Lower leg skin (tissue), 4 donors: Measurements from ENCODE around the gene SLC37A1. TPM values are rescaled to one million over a fixed set of nuclear protein-coding genes. Genes with fewer than 3 reads are reported as not detected.

Source experiments
- DNase-seq, 2 donors: peaks; one replicate each; pipeline ENCODE4 v3.0.0-alpha.2; 2019; ENCODE audit warnings: low spot score in 2 of 2
- H3K4me3 ChIP-seq: fragments of 200-600 bp; sonication (generic); 2 replicates; pipeline ENCODE4 v1.5.1; 2017; ENCODE audit warnings: mild to moderate bottlenecking, low read depth; ENCODE audit not compliant: poor library complexity, severe bottlenecking
- POLR2A ChIP-seq, 2 donors: fragments of 450-650 bp; IDR thresholded peaks; one replicate each; pipeline ENCODE4 v1.6.1; 2016 to 2017; ENCODE audit warnings: antibody characterized with exemption in 2 of 2, mild to moderate bottlenecking in 1 of 2, moderate library complexity in 1 of 2
- WGBS, 2 donors: methylation state at CpG; one replicate each; pipeline ENCODE4 v1.1.5; 2018; 5-methylcytosine and 5-hydroxymethylcytosine counted together
- intact Hi-C: fragments of 100-400 bp; cut with DNase I; formaldehyde crosslinking; loops from one replicate; pipeline ENCODE4 v1.15.0; 2023; ENCODE audit warnings: low total_unique reads
- total RNA-seq, 4 donors: library from RNA; depleted of rRNA; stranded (reverse); fragments of >200 nt; gene quantifications; one replicate each; pipeline ENCODE4 v1.1.0, GENCODE V29; 2016
- TF ChIP-seq, protein P1 (sequence below), 3 donors: fragments of 450-650 bp; IDR thresholded peaks; one replicate each; pipeline ENCODE4 v1.5.1; 2016; ENCODE audit warnings: antibody characterized with exemption in 3 of 3, mild to moderate bottlenecking in 3 of 3, moderate library complexity in 2 of 3

Gene SLC37A1
- total RNA-seq, 4 donors from 2014 or later, result 7.4 to 19.2 (median 16.9) TPM

GRCh38 chr21:42540396-42540795 lies 26.7 kb downstream of the SLC37A1 start:
- no peak overlapping the region for H3K4me3 ChIP-seq
- TF ChIP-seq POLR2A (IDR thresholded peaks at IDR 0.05), result no peak
- TF ChIP-seq, protein P1, sequence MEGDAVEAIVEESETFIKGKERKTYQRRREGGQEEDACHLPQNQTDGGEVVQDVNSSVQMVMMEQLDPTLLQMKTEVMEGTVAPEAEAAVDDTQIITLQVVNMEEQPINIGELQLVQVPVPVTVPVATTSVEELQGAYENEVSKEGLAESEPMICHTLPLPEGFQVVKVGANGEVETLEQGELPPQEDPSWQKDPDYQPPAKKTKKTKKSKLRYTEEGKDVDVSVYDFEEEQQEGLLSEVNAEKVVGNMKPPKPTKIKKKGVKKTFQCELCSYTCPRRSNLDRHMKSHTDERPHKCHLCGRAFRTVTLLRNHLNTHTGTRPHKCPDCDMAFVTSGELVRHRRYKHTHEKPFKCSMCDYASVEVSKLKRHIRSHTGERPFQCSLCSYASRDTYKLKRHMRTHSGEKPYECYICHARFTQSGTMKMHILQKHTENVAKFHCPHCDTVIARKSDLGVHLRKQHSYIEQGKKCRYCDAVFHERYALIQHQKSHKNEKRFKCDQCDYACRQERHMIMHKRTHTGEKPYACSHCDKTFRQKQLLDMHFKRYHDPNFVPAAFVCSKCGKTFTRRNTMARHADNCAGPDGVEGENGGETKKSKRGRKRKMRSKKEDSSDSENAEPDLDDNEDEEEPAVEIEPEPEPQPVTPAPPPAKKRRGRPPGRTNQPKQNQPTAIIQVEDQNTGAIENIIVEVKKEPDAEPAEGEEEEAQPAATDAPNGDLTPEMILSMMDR (IDR thresholded peaks at IDR 0.05), result no peak
- DNase-seq, result no peak
- intact Hi-C loops, result no loop called here
- WGBS, 2 donors, result 83 to 92% methylated on average over 8 of the region's 8 CpGs

GRCh38 chr21:42541174-42541573 lies 27.5 kb downstream of the SLC37A1 start:
- DNase-seq, result no peak
- WGBS, 2 donors, result 88 to 91% methylated on average over 12 of the region's 12 CpGs
- intact Hi-C loops, result no loop called here
- H3K4me3 ChIP-seq, result no peak overlapping the region
- TF ChIP-seq, protein P1 (IDR thresholded peaks at IDR 0.05), result no peak
- TF ChIP-seq POLR2A (IDR thresholded peaks at IDR 0.05), result no peak

- TF ChIP-seq, protein P1 (IDR thresholded peaks at IDR 0.05), result no peak
- TF ChIP-seq POLR2A (IDR thresholded peaks at IDR 0.05), result no peak
- DNase-seq, result no peak
- intact Hi-C loops, result no loop called here
- no peak overlapping the region for H3K4me3 ChIP-seq
Observed at GRCh38 chr21:42541618-42542017, 28.0 kb downstream of the SLC37A1 start.

DNA sequence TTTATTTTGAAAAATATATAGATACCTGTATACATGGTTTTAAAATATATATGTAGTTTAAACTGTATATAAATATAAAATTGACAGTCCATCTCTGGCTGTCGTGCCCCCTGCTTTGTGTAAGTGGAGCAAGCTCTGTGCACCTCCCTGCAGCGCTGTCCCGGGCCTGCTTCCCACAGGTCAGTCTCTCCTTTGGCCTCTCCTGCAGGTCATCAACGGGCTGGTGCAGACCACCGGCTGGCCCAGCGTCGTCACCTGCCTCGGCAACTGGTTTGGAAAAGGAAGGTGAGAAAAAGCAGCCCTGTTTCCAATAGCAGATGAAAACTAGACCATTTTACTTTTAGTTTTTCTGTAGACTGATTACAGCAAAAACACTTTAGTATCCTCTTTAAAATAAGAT lies 28.5 kb downstream of the SLC37A1 start:
- DNase-seq, result no peak
- TF ChIP-seq, protein P1 (IDR thresholded peaks at IDR 0.05), result no peak
- TF ChIP-seq POLR2A (IDR thresholded peaks at IDR 0.05), result no peak
- intact Hi-C loops, result no loop called here
- WGBS, 2 donors, result 91 to 93% methylated on average over 8 of the region's 8 CpGs
- no peak overlapping the region for H3K4me3 ChIP-seq

DNA sequence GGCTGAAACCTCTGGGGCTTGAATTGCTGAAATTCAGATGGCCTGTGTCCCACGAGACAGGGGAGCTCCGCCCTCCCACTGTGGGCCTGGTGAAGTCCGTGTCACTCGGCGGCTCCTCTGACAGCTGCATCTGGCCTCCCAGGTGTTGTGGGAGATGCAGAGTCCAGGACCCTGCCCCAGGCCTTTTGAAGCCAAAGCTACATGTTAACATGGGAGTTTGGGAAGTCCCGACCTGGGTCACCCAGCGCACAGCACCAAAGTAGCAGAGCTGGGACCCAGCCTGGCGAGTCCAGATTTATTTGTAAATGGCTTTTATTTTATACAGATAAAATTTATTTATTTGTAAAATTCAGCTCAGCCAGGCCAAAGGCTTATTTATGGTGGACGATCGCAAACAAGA lies 28.9 kb downstream of the SLC37A1 start:
- intact Hi-C loops, result no loop called here
- TF ChIP-seq POLR2A (IDR thresholded peaks at IDR 0.05), result no peak
- TF ChIP-seq, protein P1 (IDR thresholded peaks at IDR 0.05), result no peak
- no peak for DNase-seq
- H3K4me3 ChIP-seq, result no peak overlapping the region
- 84 to 87% methylated on average over 10 of the region's 10 CpGs for WGBS, 2 donors

DNA sequence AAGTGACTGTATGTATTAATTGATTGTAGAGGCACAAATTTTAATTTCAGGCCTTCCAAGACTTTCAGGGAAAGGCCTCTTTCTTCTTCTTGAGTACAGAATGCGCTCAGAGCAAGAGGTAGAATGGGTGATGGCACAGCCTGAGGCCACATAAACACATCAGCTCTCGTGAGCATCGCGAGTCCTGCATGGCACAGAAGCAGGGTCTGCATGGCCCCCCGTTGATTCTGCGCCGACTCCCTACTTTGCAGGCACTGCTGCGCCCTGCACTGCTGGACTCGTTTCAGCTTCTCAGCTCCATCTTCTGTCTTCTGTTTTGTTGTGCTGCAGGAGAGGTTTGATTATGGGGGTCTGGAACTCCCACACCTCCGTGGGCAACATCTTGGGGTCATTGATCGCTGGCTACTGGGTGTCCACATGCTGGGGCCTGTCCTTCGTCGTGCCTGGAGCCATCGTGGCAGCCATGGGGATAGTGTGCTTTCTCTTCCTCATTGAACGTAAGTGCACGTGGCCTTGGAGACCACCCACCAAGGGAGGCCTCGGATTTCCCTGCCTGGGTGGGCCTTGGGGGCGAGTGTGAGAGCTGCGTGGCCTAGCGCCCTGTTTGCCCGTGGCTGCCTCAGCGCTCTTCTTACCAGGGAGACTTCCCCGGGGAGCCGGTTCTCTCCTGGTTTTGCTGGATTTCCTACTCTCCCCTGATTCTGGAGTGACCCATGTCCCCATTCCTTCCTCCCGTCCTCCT lies 29.6 kb downstream of the SLC37A1 start:
- WGBS, 2 donors, result 86 to 95% methylated on average over 15 to 25 of the region's 25 CpGs
- DNase-seq, result no peak

More for the DNA sequence above, 29.6 kb downstream of the SLC37A1 start:
- no peak for TF ChIP-seq POLR2A (IDR thresholded peaks at IDR 0.05)
- TF ChIP-seq, protein P1 (IDR thresholded peaks at IDR 0.05), result no peak
- intact Hi-C loops, result no loop called here
- H3K4me3 ChIP-seq, result no peak overlapping the region
